CD4-positive, alpha-beta T cell (primary cell): ENCODE results near the gene AGFG1. TPM values are rescaled to one million over a fixed set of nuclear protein-coding genes. Genes with fewer than 3 reads are reported as not detected.

Experiments used
- ATAC-seq: fragments of 200-7000 bp; cut with Tn5 transposase; one replicate; pipeline ENCODE4 v1.10.0; 2022; ENCODE audit warnings: mild to moderate bottlenecking; ENCODE audit not compliant: poor library complexity
- CTCF ChIA-PET: fragments of 350-600 bp; sonication (Branson Sonifier 250); formaldehyde crosslinking; loops from one replicate; lab custom pipeline; 2021; ENCODE audit warnings: antibody characterized with exemption, inconsistent platforms; lab: Charles Lee
- POLR2A ChIA-PET: fragments of 350-600 bp; sonication (Branson Sonifier 250); formaldehyde crosslinking; loops from one replicate; lab custom pipeline; 2021; ENCODE audit warnings: antibody characterized with exemption, inconsistent platforms; lab: Charles Lee
- DNase-seq, 14 experiments: peaks; one replicate each; pipeline ENCODE4 v3.0.0-alpha.2; 2013 to 2020; ENCODE audit warnings: mixed read lengths in 2 of 14
- H3K27ac ChIP-seq, 2 donors: one replicate each; pipeline versions ENCODE4 v1.5.1 to v1.7.0; 2013; ENCODE audit warnings: low read length in 2 of 2, low read depth in 1 of 2, mild to moderate bottlenecking in 1 of 2
- H3K27me3 ChIP-seq, 2 experiments: 1 replicate in 1 of 2; 2 replicates in 1 of 2; pipeline versions ENCODE4 v1.6.1 to v1.7.0; 2013; ENCODE audit warnings: low read length in 2 of 2, control low read depth in 1 of 2, mild to moderate bottlenecking in 1 of 2, moderate library complexity in 1 of 2; ENCODE audit not compliant: insufficient read depth in 2 of 2, control insufficient read depth in 1 of 2
- H3K36me3 ChIP-seq: one replicate; pipeline ENCODE4 v1.6.1; 2013; ENCODE audit warnings: low read length, control low read depth; ENCODE audit not compliant: insufficient read depth
- H3K4me1 ChIP-seq: one replicate; pipeline ENCODE4 v1.6.1; 2013; ENCODE audit warnings: low read length, control low read depth; ENCODE audit not compliant: insufficient read depth
- H3K4me3 ChIP-seq: one replicate; pipeline ENCODE4 v1.5.1; 2013; ENCODE audit warnings: mild to moderate bottlenecking, low read length, moderate library complexity
- H3K9me3 ChIP-seq, 2 experiments: 1 replicate in 1 of 2; 2 replicates in 1 of 2; pipeline versions ENCODE4 v1.6.1 to v1.7.0; 2013; ENCODE audit warnings: low read length in 2 of 2, mild to moderate bottlenecking in 2 of 2, control low read depth in 1 of 2, moderate library complexity in 1 of 2; ENCODE audit not compliant: control insufficient read depth in 1 of 2, insufficient read depth in 1 of 2
- H3K27ac Mint-ChIP-seq: one replicate; pipeline ENCODE4 v1.8.0; 2020; ENCODE audit warnings: mixed read lengths
- H3K27me3 Mint-ChIP-seq: one replicate; pipeline ENCODE4 v1.8.0; 2021; ENCODE audit warnings: mixed read lengths
- H3K36me3 Mint-ChIP-seq: one replicate; pipeline ENCODE4 v1.8.0; 2021; ENCODE audit warnings: low read depth, mixed read lengths
- H3K4me1 Mint-ChIP-seq: one replicate; pipeline ENCODE4 v1.8.0; 2021; ENCODE audit warnings: low read depth, mixed read lengths
- H3K4me3 Mint-ChIP-seq: one replicate; pipeline ENCODE4 v1.8.0; 2020; ENCODE audit warnings: mild to moderate bottlenecking, mixed read lengths
- H3K9me3 Mint-ChIP-seq: one replicate; pipeline ENCODE4 v1.8.0; 2020; ENCODE audit warnings: mixed read lengths
- intact Hi-C, 2 experiments: fragments of 100-400 bp; cut with DNase I in 1 of 2; cut with micrococcal nuclease in 1 of 2; formaldehyde crosslinking; loops; one replicate each; pipeline versions ENCODE4 v1.15.1 to v1.9.0; 2023 to 2025; cut with DNase I, micrococcal nuclease
- microRNA-seq: library from miRNA; unstranded; fragments of <30 nt; microRNA quantifications from one replicate; pipeline ENCODE4 v1.2.0, GENCODE V29; 2021; ENCODE audit warnings: borderline microRNAs expressed, borderline replicate concordance
- total RNA-seq, 174 experiments: library from RNA in 2 of 174; stranded (reverse) in 2 of 174; gene quantifications; one replicate each; pipeline ENCODE4 v1.2.3 and lab custom pipeline; 2021 to 2026
- TF ChIP-seq, protein P1 (sequence below): fragments of 200-600 bp; IDR thresholded peaks from one replicate; pipeline ENCODE4 v1.8.0; 2022; ENCODE audit warnings: antibody characterized with exemption, mild to moderate bottlenecking

AGFG1 gene
- total RNA-seq, 2 experiments from 2014 or later = 49.9 to 55.9 TPM

DNA sequence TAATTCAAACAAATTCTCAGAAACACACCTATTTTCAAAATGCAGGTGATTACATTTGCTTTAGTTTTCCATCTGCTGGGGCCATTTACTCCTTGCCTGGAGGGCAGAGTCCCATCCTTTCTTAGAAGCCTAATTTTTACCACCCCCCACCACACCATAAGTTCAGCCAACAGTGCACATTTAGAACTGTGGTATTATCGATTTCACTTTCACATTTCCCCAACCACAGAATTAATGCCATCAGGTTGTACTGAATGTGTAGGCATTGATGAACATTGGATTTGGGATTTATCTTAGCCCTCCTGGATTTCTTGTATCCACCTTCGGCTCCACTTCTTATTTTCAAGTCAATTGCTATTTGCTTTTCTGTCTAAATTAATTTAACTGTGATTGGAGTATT is 138.2 kb downstream of the AGFG1 start:
- intact Hi-C loops = no loop called here
- peaks cover 0 to 4% of the 10 kb centered on the region in 2 experiments for H3K9me3 ChIP-seq
- TF ChIP-seq, protein P1, sequence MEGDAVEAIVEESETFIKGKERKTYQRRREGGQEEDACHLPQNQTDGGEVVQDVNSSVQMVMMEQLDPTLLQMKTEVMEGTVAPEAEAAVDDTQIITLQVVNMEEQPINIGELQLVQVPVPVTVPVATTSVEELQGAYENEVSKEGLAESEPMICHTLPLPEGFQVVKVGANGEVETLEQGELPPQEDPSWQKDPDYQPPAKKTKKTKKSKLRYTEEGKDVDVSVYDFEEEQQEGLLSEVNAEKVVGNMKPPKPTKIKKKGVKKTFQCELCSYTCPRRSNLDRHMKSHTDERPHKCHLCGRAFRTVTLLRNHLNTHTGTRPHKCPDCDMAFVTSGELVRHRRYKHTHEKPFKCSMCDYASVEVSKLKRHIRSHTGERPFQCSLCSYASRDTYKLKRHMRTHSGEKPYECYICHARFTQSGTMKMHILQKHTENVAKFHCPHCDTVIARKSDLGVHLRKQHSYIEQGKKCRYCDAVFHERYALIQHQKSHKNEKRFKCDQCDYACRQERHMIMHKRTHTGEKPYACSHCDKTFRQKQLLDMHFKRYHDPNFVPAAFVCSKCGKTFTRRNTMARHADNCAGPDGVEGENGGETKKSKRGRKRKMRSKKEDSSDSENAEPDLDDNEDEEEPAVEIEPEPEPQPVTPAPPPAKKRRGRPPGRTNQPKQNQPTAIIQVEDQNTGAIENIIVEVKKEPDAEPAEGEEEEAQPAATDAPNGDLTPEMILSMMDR = no peak
- POLR2A ChIA-PET = no interaction called here
- DNase-seq (no peak), ATAC-seq (no peak)
- H3K27ac Mint-ChIP-seq = no peak overlapping the region
- no peaks in the 10 kb centered on the region for H3K9me3 Mint-ChIP-seq
- peaks cover 0 to 8% of the 10 kb centered on the region in 2 experiments for H3K27me3 ChIP-seq
- no peaks in the 10 kb centered on the region for H3K36me3 ChIP-seq
- H3K4me3 ChIP-seq = no peak overlapping the region
- CTCF ChIA-PET = interaction anchor here (0.6 kb wide), 1 partner anchor 50 kb away, joined by 3 read pairs; no protein-coding TSS in a partner anchor
- H3K4me1 Mint-ChIP-seq = peaks cover 11% of the 10 kb centered on the region
- no peaks in the 10 kb centered on the region for H3K4me1 ChIP-seq
- peaks cover 51% of the 10 kb centered on the region for H3K27me3 Mint-ChIP-seq
- H3K27ac ChIP-seq = no peak overlapping the region
- H3K36me3 Mint-ChIP-seq = no peaks in the 10 kb centered on the region
- no peak overlapping the region for H3K4me3 Mint-ChIP-seq

Small RNAs within 50 kb of the gene (microRNA-seq; reads per million reads assigned to microRNA genes)
- gene MIR5703 = not detected

Other genes starting within 250 kb of the AGFG1 start
- gene MFF, start 146.9 kb upstream of the AGFG1 start, total RNA-seq = 10 to 100 TPM; 46.9 to 51.8 TPM
- gene TM4SF20, start 92.8 kb upstream of the AGFG1 start, total RNA-seq = not detected
- gene SCYGR1, start 84.2 kb upstream of the AGFG1 start, total RNA-seq = not detected
- not detected for gene SCYGR2, start 126.7 kb downstream of the AGFG1 start, total RNA-seq
- not detected for gene SCYGR3, start 142.7 kb downstream of the AGFG1 start, total RNA-seq
- not detected for gene SCYGR4, start 145.3 kb downstream of the AGFG1 start, total RNA-seq
- gene SCYGR5, start 194.6 kb downstream of the AGFG1 start, total RNA-seq = not detected
- gene SLC19A3, start 245.9 kb downstream of the AGFG1 start, total RNA-seq = not detected